Adrenal gland (tissue), 12 donors: Measurements from ENCODE around the gene DSG4. TPM values are rescaled to one million over a fixed set of nuclear protein-coding genes. Genes with fewer than 3 reads are reported as not detected.

Experiments used
- DNase-seq, 7 donors: peaks; one replicate each; pipeline ENCODE4 v3.0.0-alpha.2; 2019 to 2020
- H3K27ac ChIP-seq, 5 donors: fragments of 200-600 bp; sonication (generic) in 4 of 5; 1 replicate in 3 of 5; 2 replicates in 2 of 5; pipeline versions ENCODE4 v1.5.1 to v1.8.0; 2016 to 2020; ENCODE audit warnings: mild to moderate bottlenecking in 1 of 5
- H3K27me3 ChIP-seq: fragments of 200-600 bp; 2 replicates; pipeline ENCODE4 v1.8.0; 2021
- H3K36me3 ChIP-seq, 2 donors: fragments of 200-600 bp; replicated peaks in 1 of 2; 1 replicate in 1 of 2; 2 replicates in 1 of 2; pipeline versions ENCODE4 v1.5.1 to v1.8.0; 2018 to 2022
- H3K4me1 ChIP-seq, 2 donors: fragments of 200-600 bp; replicated peaks in 1 of 2; 1 replicate in 1 of 2; 2 replicates in 1 of 2; pipeline versions ENCODE4 v1.5.1 to v1.8.0; 2018 to 2021
- H3K4me3 ChIP-seq, 4 donors: fragments of 200-600 bp; sonication (generic) in 3 of 4; one replicate each; pipeline ENCODE4 v1.5.1; 2016 to 2018
- H3K9me3 ChIP-seq, 3 donors: fragments of 200-600 bp; sonication (generic) in 1 of 3; replicated peaks in 1 of 3; 1 replicate in 2 of 3; 2 replicates in 1 of 3; pipeline versions ENCODE4 v1.5.1 to v1.8.0; 2016 to 2021
- CTCF ChIP-seq, 6 experiments: fragments of 450-650 bp in 4 of 6; fragments of 200-600 bp in 2 of 6; sonication (generic) in 1 of 6; IDR thresholded peaks; 1 replicate in 5 of 6; 2 replicates in 1 of 6; pipeline versions ENCODE4 v1.5.1 to v1.8.0; 2016 to 2021; ENCODE audit warnings: antibody characterized with exemption in 6 of 6, mild to moderate bottlenecking in 2 of 6, moderate library complexity in 1 of 6
- POLR2A ChIP-seq, 2 donors: fragments of 450-650 bp; IDR thresholded peaks; one replicate each; pipeline ENCODE4 v1.6.1; 2017; ENCODE audit warnings: antibody characterized with exemption in 2 of 2, mild to moderate bottlenecking in 2 of 2, moderate library complexity in 1 of 2
- WGBS, 4 donors: extraction: QIAGEN DNeasy Blood & Tissue Kit in 2 of 4; methylation state at CpG; one replicate each; pipeline versions ENCODE4 v1.1.5 to v1.1.7; 2013 to 2017; 5-methylcytosine and 5-hydroxymethylcytosine counted together
- intact Hi-C, 2 donors: fragments of 100-400 bp; cut with DNase I; formaldehyde crosslinking; loops; one replicate each; pipeline versions ENCODE4 v1.14.1 to v1.15.0; 2022 to 2023
- polyA plus RNA-seq, 3 donors: library from polyadenylated mRNA; stranded (reverse); fragments of 200-250 nt in 2 of 3; fragments of 350-450 nt in 1 of 3; fragmentation: Illumina TruSeq in 1 of 3; extraction: RNeasy Lipid Tissue Mini Kit (QIAGEN cat#74804) in 1 of 3; gene quantifications; one replicate each; pipeline ENCODE4 v1.2.3, GENCODE V29; 2013 to 2014
- total RNA-seq, 9 donors: library from RNA; depleted of rRNA in 4 of 9; stranded (reverse); fragments of >200 nt in 4 of 9; fragments of 120-200 nt in 1 of 9; fragmentation: NEBNext Ultra II Directional in 1 of 9; extraction: Animal tissue kit (Norgen Biotek cat#: 25700) in 1 of 9; gene quantifications; one replicate each; pipeline versions ENCODE4 v1.1.0 to v1.2.4, GENCODE V29; 2013 to 2023
- donor health status: healthy with polysubstance abuse.
- donor health status: Bipolar disorder and iron deficiency.
- donor health status: DM: yes; HTN: yes; CAD: no.
- donor health status: DM: no; HTN: no; CAD: no.
- donor health status: DM: no; HTN: no; CAD: no.
- donor health status: DM: yes; HTN: yes; CAD: no.

The DSG4 gene
- total and polyA plus RNA-seq, 12 donors = not detected

DNA sequence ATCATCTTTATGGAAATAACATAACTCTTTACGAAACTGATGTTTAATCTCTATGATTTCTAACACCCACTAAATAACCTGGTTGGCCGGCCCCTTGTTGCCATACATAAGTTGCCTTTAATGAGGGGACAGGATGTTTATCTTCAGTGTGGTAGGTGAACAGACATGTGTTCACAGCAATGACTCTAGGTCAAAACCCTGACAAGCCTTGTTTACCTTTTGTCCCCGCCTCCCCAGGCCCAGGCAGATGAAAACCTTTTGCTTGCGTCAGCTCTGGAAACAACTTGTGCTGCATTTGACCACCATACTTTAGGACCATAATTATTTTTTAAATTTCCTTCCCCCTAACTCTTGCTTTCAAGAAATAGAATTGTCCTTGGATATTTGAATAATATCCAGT, 2.9 kb upstream of the DSG4 start:
- H3K27ac ChIP-seq = no peak overlapping the region
- intact Hi-C loops = no loop called here
- no peak overlapping the region for H3K4me3 ChIP-seq
- no peak for TF ChIP-seq CTCF (IDR thresholded peaks at IDR 0.05)
- no peak for TF ChIP-seq POLR2A (IDR thresholded peaks at IDR 0.05)
- 79 to 85% (median 82%) methylated on average over 4 of the region's 4 CpGs for WGBS, 4 donors
- no peak for DNase-seq
- H3K36me3 ChIP-seq = no peaks in the 10 kb centered on the region
- H3K27me3 ChIP-seq = no peaks in the 10 kb centered on the region
- no peaks in the 10 kb centered on the region for H3K9me3 ChIP-seq
- H3K4me1 ChIP-seq = no peaks in the 10 kb centered on the region

- intact Hi-C loops = no loop called here
- Histone ChIP-seq H3K9me3 (no peaks in the 10 kb centered on the region), H3K27me3 (no peaks in the 10 kb centered on the region), H3K27ac (no peak overlapping the region), H3K36me3 (no peaks in the 10 kb centered on the region), H3K4me3 (no peak overlapping the region), H3K4me1 (no peaks in the 10 kb centered on the region)
- WGBS, 4 donors = 58 to 83% (median 66%) methylated on average over 2 of the region's 2 CpGs
- TF ChIP-seq POLR2A (IDR thresholded peaks at IDR 0.05) (no peak), CTCF (IDR thresholded peaks at IDR 0.05) (no peak)
- DNase-seq = no peak
Observed at GRCh38 chr18:31380912-31381311, 4.3 kb downstream of the DSG4 start.

GRCh38 chr18:31382107-31382506, 5.5 kb downstream of the DSG4 start:
- intact Hi-C loops = no loop called here
- H3K4me1 ChIP-seq = no peaks in the 10 kb centered on the region
- H3K9me3 ChIP-seq = no peaks in the 10 kb centered on the region
- DNase-seq = no peak
- no peaks in the 10 kb centered on the region for H3K36me3 ChIP-seq
- H3K27ac ChIP-seq = no peak overlapping the region
- no peaks in the 10 kb centered on the region for H3K27me3 ChIP-seq
- H3K4me3 ChIP-seq = no peak overlapping the region
- no peak for TF ChIP-seq POLR2A (IDR thresholded peaks at IDR 0.05)
- no peak for TF ChIP-seq CTCF (IDR thresholded peaks at IDR 0.05)
- WGBS, 4 donors = 55 to 87% (median 73%) methylated on average over 2 of the region's 2 CpGs

DNA sequence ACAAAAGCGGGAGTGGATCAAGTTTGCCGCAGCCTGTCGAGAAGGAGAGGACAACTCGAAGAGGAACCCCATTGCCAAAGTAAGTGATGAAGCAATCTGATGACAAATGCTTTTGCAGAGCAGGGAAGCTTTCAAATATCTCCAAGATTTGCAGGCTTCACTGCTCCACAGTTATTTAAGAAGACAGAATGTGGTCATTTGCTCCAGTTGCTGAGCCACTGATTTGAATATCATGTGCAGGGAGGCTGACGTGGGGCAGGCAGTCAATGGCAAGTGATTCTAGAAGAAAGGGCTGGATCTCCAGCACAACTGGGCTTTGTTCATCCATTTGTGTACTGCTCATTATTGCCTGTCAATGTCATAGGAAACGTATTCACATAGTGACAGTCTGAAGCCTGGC, 10.2 kb downstream of the DSG4 start:
- 73 to 82% (median 77%) methylated on average over 6 of the region's 6 CpGs for WGBS, 4 donors
- intact Hi-C loops = no loop called here

More for the DNA sequence above, 10.2 kb downstream of the DSG4 start:
- Histone ChIP-seq H3K4me1 (no peaks in the 10 kb centered on the region), H3K27ac (no peak overlapping the region), H3K27me3 (no peaks in the 10 kb centered on the region), H3K36me3 (no peaks in the 10 kb centered on the region), H3K9me3 (no peaks in the 10 kb centered on the region), H3K4me3 (no peak overlapping the region)
- DNase-seq = no peak
- TF ChIP-seq POLR2A (IDR thresholded peaks at IDR 0.05) (no peak), CTCF (IDR thresholded peaks at IDR 0.05) (no peak)
